B cell (primary cell): Measurements from ENCODE around the gene GGACT.

Experiments used
- CTCF ChIP-seq: fragments of 200-600 bp; IDR thresholded peaks from one replicate; pipeline ENCODE4 v1.8.0; 2022; ENCODE audit warnings: antibody characterized with exemption, mild to moderate bottlenecking
- EZH2 ChIP-seq: IDR thresholded peaks from 2 replicates; pipeline ENCODE4 v1.6.1; 2012; ENCODE audit warnings: borderline replicate concordance, low read depth, mild to moderate bottlenecking, moderate library complexity, low read length; ENCODE audit not compliant: insufficient read depth, poor library complexity, severe bottlenecking

GRCh38 chr13:100596516-100596915, 7.9 kb upstream of the GGACT start:
- TF ChIP-seq EZH2 (no peak), CTCF (no peak)
